ENCODE results near the gene HOXB4.
A peak's percentile ranks its signal among the peaks of the same experiment; 100 is the strongest.

The HOXB4 gene

DNA sequence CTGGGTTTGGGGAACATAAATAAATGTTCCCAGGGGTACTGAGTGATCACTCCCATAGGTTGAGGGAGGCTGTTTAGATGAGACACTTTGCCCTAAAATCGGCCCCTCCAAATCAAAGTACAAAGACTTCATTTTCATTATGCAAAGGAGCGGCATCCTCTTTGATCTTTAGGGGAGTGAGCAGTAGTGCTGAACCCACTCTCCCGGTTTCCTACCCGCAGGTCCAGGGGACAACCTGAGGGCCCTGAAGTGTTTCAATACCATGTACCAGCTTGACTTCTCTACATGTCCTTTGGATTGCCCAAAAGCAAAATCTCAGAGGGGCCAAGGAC, 23.0 kb upstream of the HOXB4 start:
- no peak for DNase-seq

DNA sequence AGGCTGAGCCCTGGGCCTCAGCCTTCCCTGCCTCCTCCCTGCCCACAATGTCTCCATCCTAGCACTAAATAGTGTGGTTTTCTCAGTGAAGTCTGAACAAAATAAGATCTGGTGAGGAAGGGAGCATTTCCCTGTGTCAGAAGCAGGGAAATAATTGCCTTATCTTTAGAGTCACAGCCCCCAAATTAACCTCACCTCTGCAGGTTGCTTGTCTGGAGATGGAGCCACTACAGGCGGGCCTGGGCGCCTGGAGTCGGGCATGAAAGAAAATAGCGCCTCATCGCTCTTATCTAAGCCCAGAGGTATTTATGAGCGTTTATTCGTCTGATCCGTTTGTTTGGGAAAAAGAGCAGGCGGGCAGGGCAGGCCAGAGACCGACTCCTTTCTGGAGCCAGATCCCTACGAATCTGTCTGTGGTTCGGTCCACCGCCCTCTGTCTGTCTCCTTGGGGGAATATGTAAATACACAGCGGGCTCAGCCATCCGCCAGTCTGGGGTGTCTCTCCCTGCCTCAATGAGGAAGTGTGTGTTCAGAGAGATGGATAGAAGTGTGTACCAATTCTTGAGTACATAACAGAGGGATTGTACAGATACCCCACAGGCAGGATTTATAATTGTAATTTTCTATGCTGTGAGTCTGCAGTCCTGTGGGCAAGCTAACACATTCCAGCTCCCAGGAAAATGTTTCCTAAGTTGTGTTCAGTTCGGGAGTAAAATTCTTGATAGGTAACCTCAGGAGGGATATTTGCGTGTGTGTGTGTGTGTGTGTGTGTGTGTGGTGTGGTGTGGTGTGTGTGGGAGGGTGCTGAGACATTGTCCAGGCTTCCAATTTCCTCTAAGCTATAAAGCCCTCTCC, 22.3 kb upstream of the HOXB4 start:
- DNase-seq, result no peak

DNA sequence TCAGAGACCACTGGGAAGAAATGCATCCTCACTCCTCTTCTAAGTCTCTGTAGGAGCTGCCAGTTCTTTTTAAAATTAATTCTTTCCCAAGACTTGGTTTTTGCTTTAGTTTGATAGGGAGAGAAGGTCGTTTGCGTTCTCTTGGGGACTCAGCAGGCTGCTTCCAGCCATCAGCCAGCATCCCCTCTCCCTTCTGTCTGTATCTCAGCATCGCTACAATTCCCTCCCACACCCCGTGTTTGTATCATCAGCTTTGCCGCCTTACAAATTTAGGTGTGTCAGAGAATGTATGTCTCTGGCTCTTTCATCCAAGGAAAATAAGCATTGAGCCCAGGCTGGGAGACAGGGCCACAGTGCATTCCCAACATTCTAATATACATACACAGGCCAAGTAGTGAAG, 21.2 kb upstream of the HOXB4 start:
- DNase-seq, result no peak

DNA sequence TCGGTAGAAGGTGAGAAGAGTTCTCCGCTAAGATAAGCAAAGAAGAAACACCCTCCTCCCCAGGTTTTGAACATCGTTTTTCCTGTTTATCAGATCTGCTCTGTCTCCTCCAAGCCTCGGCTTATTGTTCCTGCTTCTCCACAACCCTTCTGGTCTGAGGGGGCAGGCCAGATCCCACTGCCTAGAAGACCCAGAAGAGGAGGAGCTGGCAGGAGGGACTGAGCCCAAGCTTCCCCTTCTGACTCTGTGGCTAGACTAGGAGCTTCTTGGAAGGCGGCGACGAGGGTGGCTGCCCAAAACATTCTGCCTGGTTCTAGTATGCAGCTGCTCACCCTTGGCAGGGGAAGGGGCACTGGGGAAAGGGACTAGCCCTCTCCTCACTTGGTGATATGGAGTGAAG, 20.6 kb upstream of the HOXB4 start:
- no peak for DNase-seq

DNA sequence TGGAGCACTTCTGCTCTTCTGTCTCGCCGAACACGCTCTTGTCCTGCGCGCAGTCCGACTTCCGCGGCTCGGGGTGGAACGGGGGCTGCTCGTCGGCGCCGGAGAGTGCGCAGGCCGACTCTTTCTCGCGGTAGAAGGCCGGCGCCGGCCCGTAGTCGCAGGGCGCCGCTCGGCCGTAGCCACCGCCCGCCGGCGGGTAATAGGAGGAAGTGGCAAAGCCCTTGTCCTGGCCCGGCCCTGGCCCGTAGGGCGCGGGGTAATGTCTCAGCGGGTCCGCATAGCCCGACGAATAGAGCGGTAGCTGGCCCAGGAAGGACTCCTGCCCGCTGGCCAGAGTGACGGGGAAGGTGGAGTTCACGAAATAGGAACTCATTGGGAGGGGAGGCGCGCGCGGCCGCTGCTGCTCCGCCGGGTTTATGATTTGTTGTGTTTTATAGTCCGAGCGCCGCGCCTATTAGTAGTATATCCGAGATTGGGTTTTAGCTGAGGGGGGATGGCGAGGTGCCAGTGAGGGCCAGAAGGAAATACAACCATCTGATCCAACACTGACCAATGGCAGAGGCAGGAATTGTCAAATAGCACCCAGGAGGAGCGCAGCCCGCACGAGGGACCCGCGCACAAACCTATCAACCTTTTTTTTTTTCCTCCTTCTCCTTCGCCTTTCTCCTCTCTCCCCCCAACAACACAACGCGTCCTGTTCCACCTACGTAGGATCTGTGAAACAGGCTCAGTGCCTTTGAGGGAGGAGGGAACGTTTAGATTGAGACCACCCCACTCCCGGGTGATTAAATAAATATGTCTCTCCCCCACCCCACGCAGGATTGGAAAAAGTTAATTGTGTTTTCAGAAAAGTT, 19.9 kb upstream of the HOXB4 start:
- DNase-seq, result peak in 1 of 2 donors; percentile 51

DNA sequence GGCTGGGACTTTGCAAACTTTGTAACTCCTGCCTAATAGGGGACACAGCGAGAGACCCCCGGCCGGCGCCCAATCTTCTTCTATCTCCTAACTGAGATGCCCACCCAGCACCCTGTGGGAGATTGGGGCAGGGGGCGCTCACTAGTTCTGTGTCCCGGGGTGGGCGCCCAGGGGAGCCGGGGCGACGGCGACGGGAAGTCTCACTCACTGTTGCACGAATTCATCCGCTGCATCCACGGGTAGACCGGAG, 19.3 kb upstream of the HOXB4 start:
- DNase-seq, result no peak

DNA sequence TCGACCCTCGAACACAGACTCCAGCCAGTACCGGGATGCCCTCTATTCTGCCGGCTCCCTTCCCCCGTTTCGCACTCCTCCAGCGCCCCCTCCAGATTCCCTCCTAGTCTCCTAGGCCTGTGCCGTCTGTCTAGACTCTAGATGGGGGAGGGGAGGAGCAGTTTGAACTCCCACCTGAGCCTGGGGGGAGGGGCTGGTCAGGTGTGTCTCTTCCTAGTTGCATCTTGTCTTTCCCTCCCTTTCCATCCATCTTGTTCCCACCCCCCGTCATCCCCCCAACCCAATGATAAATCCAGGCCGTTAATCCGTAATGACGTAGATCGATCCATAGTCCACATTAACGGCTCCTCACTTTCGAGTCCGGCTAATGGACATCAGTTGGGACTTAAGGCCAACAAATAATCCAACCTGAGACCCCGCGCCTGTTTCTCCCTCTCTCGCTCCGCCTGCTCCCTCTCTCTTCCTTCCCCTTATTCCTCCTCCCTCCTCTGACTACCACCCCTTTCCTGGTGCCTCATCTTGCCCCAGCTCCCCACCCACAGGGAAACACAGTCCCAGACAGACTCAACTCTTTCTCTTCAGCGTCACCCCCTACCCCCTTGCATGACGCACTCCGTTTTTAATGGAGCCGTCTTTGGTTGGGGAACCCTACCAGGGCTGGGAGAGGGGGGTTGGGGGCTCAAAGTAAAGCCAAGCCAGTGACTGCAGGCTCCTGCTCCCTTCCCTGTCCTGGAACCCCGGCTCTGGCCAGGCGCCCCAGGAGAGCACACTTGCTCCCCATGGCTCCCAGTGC, 18.8 kb upstream of the HOXB4 start:
- no peak for DNase-seq

DNA sequence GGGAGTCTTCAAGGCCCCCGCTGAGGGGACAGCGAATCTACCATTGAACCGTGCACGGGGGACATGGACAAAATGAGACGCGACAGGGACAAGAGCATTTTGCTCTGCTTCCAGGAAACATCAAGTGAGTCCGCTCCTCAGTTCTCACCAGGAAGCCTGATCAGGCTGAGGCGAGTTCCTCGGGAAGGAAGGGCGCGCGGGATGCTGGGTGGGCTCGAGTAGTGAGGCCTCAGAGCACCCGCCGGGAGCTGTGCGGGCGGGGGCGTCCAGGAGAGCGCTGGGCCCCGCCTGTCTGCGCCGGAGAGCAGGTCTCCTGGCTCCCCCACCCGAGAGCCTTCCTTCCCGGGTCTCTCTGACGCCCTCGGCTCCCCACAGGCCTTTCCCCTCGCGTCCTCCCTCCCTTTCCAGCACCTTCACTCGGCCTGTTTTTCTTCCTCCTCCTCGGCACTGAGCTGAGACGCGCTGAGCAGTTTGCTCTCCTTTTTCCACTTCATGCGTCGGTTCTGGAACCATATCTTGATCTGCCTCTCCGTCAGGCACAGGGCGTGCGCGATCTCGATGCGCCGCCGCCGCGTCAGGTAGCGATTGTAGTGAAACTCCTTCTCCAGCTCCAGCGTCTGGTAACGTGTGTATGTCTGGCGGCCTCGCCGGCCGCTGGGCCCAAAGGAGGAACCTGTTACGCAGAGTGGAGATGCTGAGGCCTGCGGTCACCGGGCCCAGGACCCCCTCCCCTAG, 18.0 kb upstream of the HOXB4 start:
- DNase-seq, result peak in 1 of 2 donors; percentile 61

DNA sequence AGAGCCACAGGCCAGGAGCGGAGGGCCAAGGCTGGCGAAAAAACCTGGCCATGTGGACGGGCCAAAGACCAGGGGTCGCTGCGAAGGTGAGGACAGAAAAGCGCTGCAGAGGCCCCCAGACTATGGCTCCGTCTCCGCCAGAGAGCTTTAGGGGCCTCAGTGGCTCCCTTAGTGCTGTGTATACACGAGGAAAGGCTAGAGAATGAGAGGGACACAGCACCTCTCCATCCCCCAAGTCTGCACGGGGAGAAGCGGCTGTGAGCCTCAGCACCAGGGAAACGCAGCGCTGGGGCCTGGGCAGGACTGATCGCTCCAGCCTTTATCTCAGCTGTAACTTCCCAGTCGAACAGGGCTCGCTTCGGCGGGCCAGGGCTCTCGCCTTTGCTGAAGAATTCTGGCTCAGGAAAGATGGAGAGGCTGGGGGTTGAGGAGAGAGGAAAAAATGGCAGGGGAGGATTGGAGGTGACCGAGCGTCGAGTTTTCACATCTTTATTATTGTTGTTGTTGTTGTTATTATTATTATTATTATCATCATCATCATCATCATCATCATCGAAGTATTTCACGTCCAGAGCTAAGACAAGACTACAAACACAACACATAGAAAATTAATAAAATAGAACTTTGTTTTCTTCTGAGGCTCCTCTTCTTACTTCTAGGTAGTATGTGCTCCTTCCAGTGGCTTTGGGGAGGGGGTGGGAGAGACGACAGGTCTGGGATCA, 17.3 kb upstream of the HOXB4 start:
- no peak for DNase-seq

DNA sequence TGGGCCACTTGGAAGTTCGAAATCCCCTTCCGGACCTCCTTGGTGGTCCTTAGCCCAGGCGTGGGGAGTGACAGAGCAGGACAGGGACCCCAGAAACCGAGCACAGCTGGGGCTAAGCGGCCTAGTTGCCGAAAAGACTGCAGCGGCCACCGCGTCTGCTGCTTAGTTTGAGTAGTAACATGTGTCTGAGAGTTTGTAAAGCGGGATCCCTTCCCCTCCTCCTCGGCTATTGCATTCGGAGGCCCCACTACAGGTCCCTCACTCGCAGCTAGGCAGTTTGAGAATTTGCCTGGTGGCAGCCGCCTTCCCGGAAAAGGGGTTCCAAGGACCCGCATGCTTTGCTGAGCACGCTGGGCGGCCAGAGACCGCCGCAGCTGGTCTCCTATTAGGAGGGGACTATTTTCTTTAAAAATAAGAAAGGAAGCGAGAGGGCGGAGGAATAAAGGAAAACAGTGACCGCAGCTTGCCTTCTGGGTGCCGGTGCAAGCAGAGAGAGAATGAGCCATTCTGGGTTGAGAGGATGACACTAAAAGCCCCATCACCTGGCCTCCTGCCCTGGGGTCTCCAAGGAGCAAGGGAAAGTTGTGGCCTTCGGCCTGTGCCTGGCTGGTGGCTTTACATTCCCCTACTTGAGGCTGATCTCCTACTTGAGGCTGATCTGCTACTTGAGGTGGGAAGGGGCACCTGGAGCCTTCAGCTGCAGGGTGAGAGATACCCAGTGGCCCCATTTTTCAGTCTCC, 16.6 kb upstream of the HOXB4 start:
- DNase-seq, result no peak

DNA sequence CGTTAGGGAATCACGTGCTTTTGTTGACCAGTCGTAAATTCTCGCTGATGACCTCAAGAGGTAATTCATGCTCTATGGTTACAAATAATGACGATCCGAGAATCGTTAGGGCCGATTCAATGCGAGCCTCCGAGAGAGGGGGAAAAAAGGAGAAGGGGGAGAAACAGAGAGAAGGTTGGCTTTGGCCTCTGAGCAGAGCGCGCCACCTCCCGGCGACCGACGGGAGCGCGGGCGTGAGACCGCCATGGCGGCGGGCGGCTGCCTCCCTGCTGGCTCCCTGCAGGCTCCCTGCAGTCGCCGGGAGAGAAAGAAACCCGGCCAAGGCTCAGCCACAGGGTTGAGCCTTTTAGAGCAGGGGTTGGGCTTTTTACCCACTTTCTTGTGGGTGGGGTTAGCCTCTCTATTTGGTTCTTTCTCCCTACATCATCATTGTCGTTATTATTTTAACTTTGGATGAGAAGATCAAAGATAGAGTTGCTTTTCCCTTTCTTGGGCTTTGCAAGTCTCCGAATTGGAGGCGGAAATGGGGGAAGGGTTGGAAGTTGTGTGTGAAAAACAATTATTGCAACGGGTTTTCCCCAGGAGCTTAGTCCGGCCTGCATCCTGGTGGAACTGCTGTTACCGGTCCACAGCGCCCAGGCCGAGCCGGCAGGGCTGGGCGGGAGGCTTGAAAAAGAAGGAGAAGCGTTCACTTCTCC, 15.8 kb upstream of the HOXB4 start:
- DNase-seq, result peak; percentile 87 to 90

DNA sequence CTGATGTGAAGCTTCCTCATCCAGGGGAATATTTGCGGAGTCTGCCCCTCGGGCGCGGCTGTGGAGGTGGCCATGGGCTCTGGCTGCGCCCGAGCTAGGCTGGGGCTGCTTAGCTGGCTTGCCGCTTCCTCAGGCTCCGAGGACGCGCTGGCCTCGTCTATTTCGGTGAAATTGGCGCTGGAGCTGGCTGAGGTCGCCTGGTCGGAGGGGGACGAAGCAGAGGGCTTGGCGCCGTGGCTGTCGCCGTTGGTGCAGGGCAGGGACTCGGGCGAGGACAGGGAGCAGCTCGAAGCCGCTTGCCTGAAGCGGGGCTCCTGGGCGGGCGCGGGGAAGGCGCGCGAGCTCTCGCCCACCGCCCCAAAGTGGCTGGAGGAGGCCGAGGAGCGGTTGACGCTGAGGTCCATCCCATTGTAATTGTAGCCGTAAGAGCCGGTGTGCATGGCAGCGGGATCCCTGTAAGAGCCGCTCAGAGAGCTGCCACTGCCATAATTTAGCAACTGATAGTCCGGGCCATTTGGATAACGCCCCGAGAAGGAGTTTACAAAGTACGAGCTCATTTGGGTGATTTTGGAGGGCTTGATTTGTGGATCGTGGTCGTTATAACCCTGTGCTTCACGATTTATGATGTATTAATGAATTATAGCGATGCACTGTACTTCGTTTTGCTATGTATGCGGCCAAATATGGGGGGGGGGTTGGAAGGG, 15.1 kb upstream of the HOXB4 start, which contains the start of gene HOXB5:
TSS of gene HOXB5 (minus strand) at position 654 of the 704 bp plus-strand sequence. CDS start at position 557, 97 bp downstream.
- DNase-seq, result peak in 1 of 2 donors; percentile 45

DNA sequence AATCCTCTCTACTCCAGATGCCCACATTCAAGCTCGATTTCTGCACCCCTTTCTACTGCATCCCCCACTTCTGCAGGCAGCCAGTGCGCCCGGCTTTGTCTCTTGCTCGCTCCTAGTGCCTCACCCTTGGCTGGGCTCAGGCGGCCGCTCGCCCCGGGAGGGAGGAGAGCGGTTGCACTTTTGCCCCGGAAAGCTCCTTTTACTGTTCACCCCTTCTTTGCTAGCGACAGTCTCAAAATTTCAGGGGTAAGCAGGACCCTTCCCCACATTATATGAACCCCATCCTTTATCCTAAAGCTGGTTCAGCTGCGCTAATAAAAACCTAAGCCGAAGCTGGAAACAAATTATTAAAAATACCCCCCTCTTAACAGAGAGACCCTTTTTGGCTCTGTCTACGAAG, 14.4 kb upstream of the HOXB4 start:
- DNase-seq, result peak in 1 of 2 donors; percentile 43

DNA sequence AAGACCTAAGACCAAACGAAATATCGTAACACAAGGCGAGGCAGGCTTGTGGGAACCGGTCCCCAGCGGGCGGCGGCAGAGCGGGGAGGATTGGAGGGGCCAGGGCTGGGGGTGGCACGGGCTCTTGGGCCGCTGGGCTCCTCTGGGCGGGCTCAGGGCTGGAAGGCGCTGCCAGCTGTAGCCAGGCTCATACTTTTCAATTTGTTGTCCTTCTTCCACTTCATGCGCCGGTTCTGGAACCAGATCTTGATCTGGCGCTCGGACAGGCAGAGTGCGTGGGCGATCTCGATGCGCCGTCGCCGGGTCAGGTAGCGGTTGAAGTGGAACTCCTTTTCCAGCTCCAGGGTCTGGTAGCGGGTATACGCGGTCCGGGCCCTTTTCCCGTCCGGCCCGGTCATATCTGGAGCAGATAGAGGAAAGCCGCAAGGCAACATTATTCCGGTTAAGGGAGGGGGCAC, 13.9 kb upstream of the HOXB4 start:
- DNase-seq, result no peak

DNA sequence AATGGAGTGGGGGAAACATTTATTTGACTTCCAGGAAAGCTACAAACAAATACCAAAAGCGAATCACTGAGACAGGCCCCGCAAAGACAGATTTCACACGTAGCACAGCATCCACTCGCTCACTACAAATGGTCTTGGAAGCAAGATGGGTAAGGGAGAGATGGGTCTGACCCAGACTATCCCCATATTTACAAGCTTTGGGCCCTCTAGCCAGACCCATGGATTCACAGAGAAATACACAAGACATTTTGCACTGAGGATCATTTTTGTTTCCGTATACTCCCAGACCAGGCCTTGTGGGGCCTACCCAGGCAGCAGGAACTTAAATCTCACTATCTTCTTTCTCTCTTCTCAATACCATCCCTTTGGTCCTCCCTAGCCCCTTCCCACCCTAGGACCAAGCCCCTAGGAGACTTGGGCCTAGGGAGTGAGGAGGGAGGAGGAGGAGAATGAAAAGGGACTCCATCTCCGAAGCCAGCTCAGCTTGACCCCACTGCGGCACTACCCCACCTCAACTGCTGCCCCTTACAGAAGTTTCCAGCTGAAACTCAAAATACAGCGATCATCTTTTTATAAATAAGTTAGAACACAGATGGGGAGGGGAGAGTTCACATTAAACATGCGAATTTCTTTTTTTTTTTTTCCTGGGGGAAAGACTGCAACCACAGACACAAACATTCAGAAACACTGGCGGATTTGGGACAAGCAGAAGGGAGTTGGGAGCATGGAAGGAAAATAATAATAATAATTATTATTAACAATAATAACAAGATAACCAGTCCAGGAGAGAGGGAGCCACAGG, 13.3 kb upstream of the HOXB4 start:
- no peak for DNase-seq

DNA sequence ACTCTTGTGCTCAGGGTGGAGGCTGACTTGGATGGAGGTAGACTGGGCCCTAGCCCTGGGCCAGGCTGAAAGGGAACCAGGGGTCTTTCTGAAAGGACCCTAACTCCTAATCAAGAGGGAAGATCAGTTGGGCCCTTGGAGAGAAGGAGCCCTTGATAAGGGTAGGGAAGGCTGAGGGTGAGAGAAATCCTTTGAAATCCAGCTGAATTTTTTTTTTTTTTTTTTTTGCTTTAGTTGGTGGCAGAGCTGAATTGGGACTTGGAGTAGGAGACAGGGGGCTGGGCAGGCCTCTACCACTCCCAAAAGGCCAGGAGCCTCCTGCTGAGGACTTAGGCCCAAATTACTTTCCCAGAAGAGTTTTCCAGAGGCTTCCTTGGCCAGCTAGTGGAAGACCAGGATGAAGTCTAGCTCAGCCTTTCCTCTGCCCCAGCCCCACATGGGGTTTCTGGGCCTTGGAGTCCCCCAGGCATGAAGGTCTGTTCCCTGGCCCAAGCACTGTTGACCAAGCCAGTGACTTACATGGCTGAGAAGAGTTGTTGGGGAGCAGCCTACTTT, 12.5 kb upstream of the HOXB4 start:
- no peak for DNase-seq

DNA sequence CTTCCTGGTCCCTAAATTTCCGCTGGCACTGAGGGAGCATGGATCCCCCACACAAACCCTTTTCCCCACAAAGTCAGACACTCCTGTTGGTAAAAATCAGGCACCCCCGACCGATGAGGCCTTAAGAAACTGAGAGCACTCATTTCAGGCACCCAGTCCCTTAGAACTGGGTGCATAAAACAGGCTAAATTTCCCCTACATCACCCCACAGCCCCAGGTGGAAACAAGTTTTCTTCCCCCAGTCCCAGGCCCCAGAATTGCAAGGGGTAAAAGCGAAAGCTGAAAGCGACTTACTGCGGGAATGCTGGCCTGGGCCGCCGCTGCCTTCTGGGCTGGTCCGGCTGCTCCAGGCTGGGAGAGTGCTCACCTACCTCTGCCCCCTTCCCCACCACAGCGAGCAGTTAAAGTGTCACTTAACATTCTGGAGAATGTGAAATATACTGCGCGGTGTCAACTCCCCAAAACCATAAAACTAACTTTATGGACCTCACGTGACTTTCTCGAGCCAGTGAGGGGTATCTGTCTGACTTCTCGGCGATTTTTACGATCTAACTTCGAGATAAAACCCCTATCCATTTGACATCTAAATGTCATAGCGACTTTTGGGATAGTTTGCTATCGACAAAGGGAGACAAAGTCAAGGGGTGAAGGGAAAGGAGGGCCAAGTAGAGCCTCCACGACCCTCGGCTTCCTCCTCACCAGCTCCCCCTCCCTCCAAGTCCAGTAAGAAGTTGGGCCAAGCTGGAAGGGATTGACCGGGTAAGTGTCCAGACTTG, 11.9 kb upstream of the HOXB4 start, which contains the start of gene HOXB3:
TSS of gene HOXB3 (minus strand) at position 411 of the 776 bp plus-strand sequence. CDS start 37,767 bp downstream, outside the sequence.
- no peak for DNase-seq
